WTC11 (cell line): ENCODE results near the gene IQCC. TPM values are rescaled to one million over a fixed set of nuclear protein-coding genes. Genes with fewer than 3 reads are reported as not detected.
A peak's percentile ranks its signal among the peaks of the same experiment; 100 is the strongest.

ENCODE experiments used
- ATAC-seq: fragments of 200-7000 bp; cut with Tn5 transposase; 2 replicates; pipeline ENCODE4 v1.10.0; 2021; ENCODE audit warnings: mild to moderate bottlenecking, moderate library complexity
- CTCF ChIA-PET: fragments of 300-600 bp; sonication (Branson Sonifier 250); formaldehyde crosslinking; loops from one replicate; lab custom pipeline; 2021; ENCODE audit warnings: antibody characterized with exemption; lab: Charles Lee
- POLR2A ChIA-PET: fragments of 350-600 bp; sonication (Branson Sonifier 250); formaldehyde crosslinking; loops from one replicate; lab custom pipeline; 2021; ENCODE audit warnings: antibody characterized with exemption; lab: Charles Lee
- DNase-seq: peaks from one replicate; pipeline ENCODE4 v3.0.0; 2021; ENCODE audit warnings: low spot score
- H3K27ac Mint-ChIP-seq: 2 replicates; pipeline ENCODE4 v1.8.0; 2021; ENCODE audit warnings: mixed read lengths
- H3K27me3 Mint-ChIP-seq: 2 replicates; pipeline ENCODE4 v1.8.0; 2021; ENCODE audit warnings: low read depth, mild to moderate bottlenecking, moderate library complexity, mixed read lengths
- H3K36me3 Mint-ChIP-seq: 2 replicates; pipeline ENCODE4 v1.8.0; 2021; ENCODE audit warnings: mixed read lengths
- H3K4me1 Mint-ChIP-seq: 2 replicates; pipeline ENCODE4 v1.8.0; 2022; ENCODE audit warnings: mixed read lengths
- H3K4me3 Mint-ChIP-seq: 2 replicates; pipeline ENCODE4 v1.8.0; 2021; ENCODE audit warnings: mild to moderate bottlenecking, moderate library complexity, mixed read lengths
- H3K9me3 Mint-ChIP-seq: 2 replicates; pipeline ENCODE4 v1.8.0; 2021; ENCODE audit warnings: mixed read lengths
- AFF4 ChIP-seq: sonication (generic); formaldehyde crosslinking; IDR thresholded peaks from 2 replicates; pipeline ENCODE4 v1.8.1; 2023; ENCODE audit warnings: mild to moderate bottlenecking, missing genetic modification reagents, borderline replicate concordance
- ATF6 ChIP-seq: sonication (generic); formaldehyde crosslinking; IDR thresholded peaks from 2 replicates; pipeline ENCODE4 v1.8.1; 2023; ENCODE audit warnings: mild to moderate bottlenecking, missing genetic modification reagents
- FOXP4 ChIP-seq: sonication (generic); formaldehyde crosslinking; IDR thresholded peaks from 2 replicates; pipeline ENCODE4 v1.8.0; 2022; ENCODE audit warnings: mild to moderate bottlenecking, missing genetic modification reagents
- GABPB1 ChIP-seq: sonication (generic); formaldehyde crosslinking; IDR thresholded peaks from 2 replicates; pipeline ENCODE4 v1.8.1; 2023; ENCODE audit warnings: mild to moderate bottlenecking, missing genetic modification reagents
- IRF1 ChIP-seq: sonication (generic); formaldehyde crosslinking; IDR thresholded peaks from 2 replicates; pipeline ENCODE4 v1.8.0; 2023; ENCODE audit warnings: missing genetic modification reagents
- MYBL2 ChIP-seq: sonication (generic); formaldehyde crosslinking; IDR thresholded peaks from 2 replicates; pipeline ENCODE4 v1.8.1; 2023; ENCODE audit warnings: mild to moderate bottlenecking, moderate library complexity, missing genetic modification reagents
- NFYB ChIP-seq: sonication (generic); formaldehyde crosslinking; conservative IDR thresholded peaks from 2 replicates; pipeline ENCODE4 v1.8.0; 2022; ENCODE audit warnings: low read depth, missing genetic modification reagents
- NR1H2 ChIP-seq: sonication (generic); formaldehyde crosslinking; IDR thresholded peaks from 2 replicates; pipeline ENCODE4 v1.9.0; 2021; ENCODE audit warnings: mild to moderate bottlenecking, moderate library complexity, missing genetic modification reagents
- SMAD4 ChIP-seq: sonication (generic); formaldehyde crosslinking; IDR thresholded peaks from 2 replicates; pipeline ENCODE4 v1.8.0; 2022; ENCODE audit warnings: mild to moderate bottlenecking, missing genetic modification reagents
- STAT6 ChIP-seq: sonication (generic); formaldehyde crosslinking; conservative IDR thresholded peaks from 2 replicates; pipeline ENCODE4 v1.8.1; 2023; ENCODE audit warnings: mild to moderate bottlenecking, low read depth, missing genetic modification reagents, moderate library complexity
- ZNF138 ChIP-seq: sonication (generic); formaldehyde crosslinking; conservative IDR thresholded peaks from 2 replicates; pipeline ENCODE4 v1.8.1; 2022; ENCODE audit warnings: mild to moderate bottlenecking, moderate library complexity, missing genetic modification reagents
- ZNF281 ChIP-seq: sonication (generic); formaldehyde crosslinking; IDR thresholded peaks from 2 replicates; pipeline ENCODE4 v1.8.0; 2023; ENCODE audit warnings: mild to moderate bottlenecking, missing genetic modification reagents
- ZNF532 ChIP-seq: fragments of 250-450 bp; sonication (Bioruptor Pico); IDR thresholded peaks from 2 replicates; pipeline ENCODE4 v1.9.0; 2021; ENCODE audit warnings: mild to moderate bottlenecking, borderline replicate concordance
- total RNA-seq: library from RNA; stranded (reverse); gene quantifications from 3 replicates; pipeline ENCODE4 v1.2.3, GENCODE V29; 2021

Gene IQCC
- total RNA-seq, 1 experiment from 2014 or later: 5.2 TPM

- TF ChIP-seq STAT6 (no peak), GABPB1 (CRISPR knock-in tag) (no peak), MYBL2 (CRISPR knock-in tag) (no peak)
Measured at GRCh38 chr1:32181563-32181962, 23.9 kb upstream of the IQCC start (continued).

- peak overlapping the region; percentile 23; the same call in 1 of the 2 replicates for H3K27ac Mint-ChIP-seq
- ChIA-PET POLR2A (no interaction called here), CTCF (interaction anchor here (3.6 kb wide), 1 partner anchor 33 kb away, joined by 18 read pairs; no protein-coding TSS in a partner anchor)
- H3K4me3 Mint-ChIP-seq: no peak overlapping the region
- H3K36me3 Mint-ChIP-seq: peaks cover 47% of the 10 kb centered on the region
- H3K4me1 Mint-ChIP-seq: peaks cover 34% of the 10 kb centered on the region
- DNase-seq (no peak), ATAC-seq (no peak)
- no peaks in the 10 kb centered on the region; the same call in 1 of the 2 replicates for H3K27me3 Mint-ChIP-seq
- no peaks in the 10 kb centered on the region for H3K9me3 Mint-ChIP-seq
- TF ChIP-seq ZNF138 (CRISPR knock-in tag) (no peak), NR1H2 (CRISPR knock-in tag) (no peak), MYBL2 (CRISPR knock-in tag) (no peak), ZNF532 (CRISPR knock-in tag) (no peak), FOXP4 (no peak), AFF4 (CRISPR knock-in tag) (no peak), IRF1 (no peak), SMAD4 (no peak), ATF6 (CRISPR knock-in tag) (no peak), NFYB (CRISPR knock-in tag) (no peak), STAT6 (no peak), ZNF281 (no peak)
Measured at GRCh38 chr1:32182060-32182459, 23.4 kb upstream of the IQCC start.
